ENCODE results near the gene NMNAT2. TPM values are rescaled to one million over a fixed set of nuclear protein-coding genes. Genes with fewer than 3 reads are reported as not detected.

Gene NMNAT2
- total and polyA plus RNA-seq, 2 of the 13 experiments (the other 11 are each of a cell fraction or from before 2014, with no cell fraction given) = not detected

GRCh38 chr1:183237046-183237445 is 181.1 kb downstream of the NMNAT2 start:
- Histone ChIP-seq H3K9me3 (ENCODE audit: low read length) (no peaks in the 10 kb centered on the region), H3K9ac (ENCODE audit: insufficient read depth, low read depth, low read length) (no peak overlapping the region), H3K27ac (ENCODE audit: extremely low read length, insufficient read depth, low read length) (no peak overlapping the region), H3K36me3 (replicated peaks in 1 of 2; ENCODE audit: control insufficient read depth in 1 of 2, insufficient read depth in 2 of 2, low read length in 2 of 2) (no peaks in the 10 kb centered on the region), H3K79me2 (ENCODE audit: insufficient read depth, low read length) (no peaks in the 10 kb centered on the region), H3K4me3 (replicated peaks in 1 of 3; ENCODE audit: insufficient read depth in 1 of 3, low read depth in 2 of 3, low read length in 3 of 3) (no peak overlapping the region), H3K27me3 (ENCODE audit: control insufficient read depth in 1 of 2, insufficient read depth in 2 of 2, low read length in 2 of 2) (peaks cover 0 to 12% of the 10 kb centered on the region in 2 experiments; a peak in 2 of 5 replicates), H4K20me1 (ENCODE audit: insufficient read depth, low read length) (no peaks in the 10 kb centered on the region), H2AFZ (ENCODE audit: low read length) (no peak overlapping the region), H3K4me1 (ENCODE audit: insufficient read depth, low read length) (peaks cover 18% of the 10 kb centered on the region), H3K4me2 (ENCODE audit: low read depth, low read length) (no peak overlapping the region)
- 69% methylated on average over 2 of the region's 2 CpGs for WGBS (ENCODE audit: low lambda C conversion rate)
- ChIA-PET POLR2A (no interaction called here), CTCF (ENCODE audit: low intra/inter-chr PET ratio, low total read pairs) (no interaction called here)
- DNase-seq (ENCODE audit: low spot score) = no peak
- TF ChIP-seq NR2F2 (IDR thresholded peaks at IDR 0.05; ENCODE audit: borderline replicate concordance, low read depth) (no peak), FOXK2 (IDR thresholded peaks at IDR 0.05) (no peak), TMF1 (CRISPR knock-in tag; IDR thresholded peaks at IDR 0.05; ENCODE audit: low read depth) (no peak), BRD4 (CRISPR knock-in tag; IDR thresholded peaks at IDR 0.05) (no peak), GZF1 (CRISPR knock-in tag; IDR thresholded peaks at IDR 0.05) (no peak), U2AF2 (IDR thresholded peaks at IDR 0.05; ENCODE audit: low read depth, low read length) (no peak), ZNF430 (CRISPR knock-in tag; IDR thresholded peaks at IDR 0.05) (no peak), ZNF792 (CRISPR knock-in tag; IDR thresholded peaks at IDR 0.05) (no peak), PAF1 (CRISPR knock-in tag; IDR thresholded peaks at IDR 0.05) (no peak), TAF1 (CRISPR knock-in tag; IDR thresholded peaks at IDR 0.05) (no peak), SNAPC4 (CRISPR knock-in tag; IDR thresholded peaks at IDR 0.05) (no peak), ZFP82 (CRISPR knock-in tag; IDR thresholded peaks at IDR 0.05; ENCODE audit: borderline replicate concordance) (no peak), SOX6 (IDR thresholded peaks at IDR 0.05) (no peak), SOX6 (CRISPR knock-in tag; IDR thresholded peaks at IDR 0.05) (no peak)
- FAIRE-seq = no peak
- ATAC-seq = no peak
- intact Hi-C loops (cut with micrococcal nuclease; ENCODE audit: unreplicated experiment) (no loop called here), in situ Hi-C loops (cut with HindIII; ENCODE audit: extremely low pct_ligation_motif_present, low pct_unique_long_range_greater_than_20kb) (no loop called here)
- BruUV-seq (replicated peaks) = no TSS peak

Measured in HepG2 (cell line).